ENCODE measurements around the gene PRMT7.

PRMT7 gene

DNA sequence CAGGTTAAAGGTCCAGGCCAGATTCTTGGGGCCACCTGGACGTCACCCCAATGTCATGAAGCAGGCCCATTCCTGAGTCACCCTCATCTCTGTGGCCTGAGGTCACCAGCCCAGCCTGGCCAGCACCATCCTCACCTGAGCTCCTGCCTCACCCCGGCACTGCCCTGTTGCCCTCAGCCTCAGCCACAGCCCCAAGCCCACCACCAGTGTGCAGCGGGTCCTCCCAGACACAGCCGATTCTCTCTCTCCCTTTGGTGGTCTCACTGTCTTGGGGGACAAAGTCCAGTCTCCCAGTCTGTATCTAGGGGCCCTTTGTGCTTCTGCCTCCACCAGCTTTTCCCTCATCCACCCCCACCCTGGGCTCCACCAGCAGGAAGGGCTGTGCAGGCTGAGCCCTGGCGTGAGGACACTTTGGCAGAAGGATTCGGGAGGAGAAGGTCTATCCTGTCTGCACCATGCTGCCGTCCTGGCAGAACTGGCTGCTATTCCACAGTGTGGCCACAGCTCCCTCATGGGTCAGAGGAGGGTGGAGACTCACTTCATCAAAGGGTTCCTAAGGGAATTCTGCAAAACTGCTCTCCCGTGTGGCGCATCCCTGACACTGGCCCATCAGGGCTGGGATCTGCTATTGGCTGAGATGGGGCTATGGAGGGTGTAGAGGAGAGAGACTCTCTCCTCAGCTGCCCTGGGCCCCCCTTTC is 64.3 kb downstream of the PRMT7 start:
- no peaks in the 10 kb centered on the region for H3K27me3 Mint-ChIP-seq
- no peak overlapping the region for H3K27ac Mint-ChIP-seq
- H3K36me3 Mint-ChIP-seq: no peaks in the 10 kb centered on the region
- peaks cover 18% of the 10 kb centered on the region for H3K4me1 Mint-ChIP-seq (ENCODE audit: low read depth)
- no peak overlapping the region for H3K4me3 Mint-ChIP-seq
- H3K9me3 Mint-ChIP-seq (ENCODE audit: low read depth): no peaks in the 10 kb centered on the region

DNA sequence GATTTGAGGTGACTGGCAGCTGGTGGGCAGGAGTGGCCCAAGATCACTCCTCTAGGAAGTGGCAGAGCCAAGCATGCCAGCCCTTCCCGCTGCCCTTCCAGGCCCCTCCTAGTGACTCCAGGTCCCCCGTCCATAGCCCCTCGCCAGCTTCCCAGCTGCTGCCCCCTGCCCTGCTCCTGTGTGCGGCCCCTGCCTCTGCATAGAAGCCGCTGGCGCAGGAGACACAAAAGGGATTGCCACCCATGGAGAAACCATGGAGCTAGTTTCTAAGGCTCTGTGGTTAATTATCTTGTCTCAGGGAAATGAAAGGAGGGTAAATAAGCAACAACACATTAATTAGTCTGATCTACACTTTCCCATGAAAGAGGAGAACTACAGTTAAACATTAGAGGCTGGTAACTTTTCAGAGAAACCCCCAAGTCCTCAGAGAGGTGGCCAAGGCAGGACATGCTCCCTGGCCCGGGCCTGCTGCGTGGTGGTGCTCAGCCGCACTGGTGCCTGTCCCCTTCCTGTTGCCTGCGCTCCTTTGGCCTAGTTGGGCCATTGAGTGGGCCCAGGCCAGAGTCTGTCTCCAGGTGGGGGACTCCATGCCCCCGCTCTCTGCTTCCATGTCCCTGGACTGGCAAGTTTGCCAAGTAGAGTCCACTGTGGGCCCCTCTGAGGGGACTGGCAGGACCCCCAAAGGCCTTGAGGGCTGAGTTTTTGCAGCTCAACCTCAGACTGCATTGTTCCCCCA is 65.2 kb downstream of the PRMT7 start:
- no peaks in the 10 kb centered on the region for H3K36me3 Mint-ChIP-seq
- no peak overlapping the region for H3K4me3 Mint-ChIP-seq
- no peaks in the 10 kb centered on the region for H3K9me3 Mint-ChIP-seq (ENCODE audit: low read depth)
- peaks cover 13% of the 10 kb centered on the region for H3K4me1 Mint-ChIP-seq (ENCODE audit: low read depth)
- no peaks in the 10 kb centered on the region for H3K27me3 Mint-ChIP-seq
- no peak overlapping the region for H3K27ac Mint-ChIP-seq

DNA sequence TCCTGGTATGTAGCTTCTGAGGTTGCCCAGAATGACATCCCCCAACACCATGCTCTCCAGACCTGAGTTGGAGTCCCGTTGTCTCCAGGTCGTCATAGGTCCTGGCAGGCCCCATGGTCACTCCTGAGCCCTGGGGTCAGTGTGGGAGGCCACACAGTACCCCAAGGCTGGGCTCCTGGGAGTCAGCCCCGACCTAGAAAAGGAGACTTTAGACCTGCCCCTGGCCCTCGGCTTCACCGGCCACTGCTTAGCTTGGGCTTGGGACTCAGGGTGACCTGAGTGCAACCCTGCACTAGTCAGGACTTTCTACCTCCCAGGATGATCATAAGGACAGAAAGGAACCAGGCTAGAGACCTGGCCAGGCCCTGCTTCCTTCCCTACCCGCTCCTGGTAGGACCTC is 65.8 kb downstream of the PRMT7 start:
- Mint-ChIP-seq H3K4me3 (no peak overlapping the region), H3K27ac (no peak overlapping the region), H3K36me3 (no peaks in the 10 kb centered on the region), H3K4me1 (ENCODE audit: low read depth) (peaks cover 13% of the 10 kb centered on the region), H3K9me3 (ENCODE audit: low read depth) (no peaks in the 10 kb centered on the region), H3K27me3 (no peaks in the 10 kb centered on the region)

DNA sequence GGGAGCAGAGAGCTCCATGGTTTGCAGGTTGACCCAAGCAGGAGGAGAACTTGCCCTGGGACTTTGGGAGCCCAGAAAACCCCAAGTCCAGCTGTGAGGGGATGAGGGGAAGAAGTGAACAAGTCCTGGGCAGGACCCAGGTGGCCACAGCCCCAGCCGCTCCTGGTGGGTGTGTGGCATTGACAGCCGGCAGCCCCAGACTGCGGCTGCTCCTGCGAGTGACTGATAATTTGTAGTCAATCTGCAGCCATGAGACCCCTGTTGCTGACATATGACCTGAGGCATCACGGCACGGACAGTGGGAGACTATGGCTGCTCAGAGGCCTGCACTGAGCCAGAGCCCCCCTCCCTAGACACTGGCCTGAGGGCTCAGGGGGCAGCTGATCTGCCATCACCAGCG is 66.4 kb downstream of the PRMT7 start:
- Mint-ChIP-seq H3K27ac (no peak overlapping the region), H3K9me3 (ENCODE audit: low read depth) (no peaks in the 10 kb centered on the region), H3K4me3 (no peak overlapping the region), H3K36me3 (no peaks in the 10 kb centered on the region), H3K4me1 (ENCODE audit: low read depth) (peaks cover 13% of the 10 kb centered on the region), H3K27me3 (no peaks in the 10 kb centered on the region)

DNA sequence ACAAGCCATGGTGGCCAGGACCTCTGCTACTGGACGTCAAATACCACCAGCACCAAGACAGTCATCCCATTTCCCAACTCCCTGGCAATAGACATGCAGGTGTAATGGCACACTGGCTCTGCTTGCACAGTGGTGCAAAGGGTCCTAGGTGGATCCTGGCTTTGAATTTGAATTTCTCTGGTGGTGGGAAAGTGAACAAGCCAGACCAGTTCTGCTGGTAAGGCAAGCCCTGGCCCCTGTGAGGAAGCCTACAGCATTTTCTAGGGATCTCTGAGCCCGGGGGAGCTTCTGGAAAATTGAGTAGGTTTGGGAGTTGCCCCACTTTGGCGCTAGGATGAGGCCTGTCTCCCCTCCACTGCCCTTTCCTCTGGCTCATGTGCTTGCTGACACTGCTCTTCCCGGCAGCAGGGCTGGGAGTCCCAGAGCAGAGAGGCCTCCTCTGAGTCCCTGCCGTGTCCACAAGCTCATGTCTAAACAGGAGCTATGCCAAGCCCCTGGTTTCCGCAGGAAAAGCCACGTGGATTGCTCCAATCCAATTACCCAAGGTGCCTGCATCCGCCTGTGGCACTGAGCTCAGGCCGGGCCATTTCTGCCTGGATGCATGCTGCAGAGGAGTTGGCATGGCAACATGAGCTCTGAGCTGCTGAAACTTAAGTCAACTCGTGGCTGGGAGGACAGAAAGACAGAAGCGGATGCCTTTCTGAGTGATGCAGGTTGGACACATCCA is 67.0 kb downstream of the PRMT7 start:
- H3K4me3 Mint-ChIP-seq: no peak overlapping the region
- peaks cover 13% of the 10 kb centered on the region for H3K4me1 Mint-ChIP-seq (ENCODE audit: low read depth)
- no peaks in the 10 kb centered on the region for H3K9me3 Mint-ChIP-seq (ENCODE audit: low read depth)
- no peaks in the 10 kb centered on the region for H3K27me3 Mint-ChIP-seq
- H3K36me3 Mint-ChIP-seq: no peaks in the 10 kb centered on the region
- no peak overlapping the region for H3K27ac Mint-ChIP-seq

DNA sequence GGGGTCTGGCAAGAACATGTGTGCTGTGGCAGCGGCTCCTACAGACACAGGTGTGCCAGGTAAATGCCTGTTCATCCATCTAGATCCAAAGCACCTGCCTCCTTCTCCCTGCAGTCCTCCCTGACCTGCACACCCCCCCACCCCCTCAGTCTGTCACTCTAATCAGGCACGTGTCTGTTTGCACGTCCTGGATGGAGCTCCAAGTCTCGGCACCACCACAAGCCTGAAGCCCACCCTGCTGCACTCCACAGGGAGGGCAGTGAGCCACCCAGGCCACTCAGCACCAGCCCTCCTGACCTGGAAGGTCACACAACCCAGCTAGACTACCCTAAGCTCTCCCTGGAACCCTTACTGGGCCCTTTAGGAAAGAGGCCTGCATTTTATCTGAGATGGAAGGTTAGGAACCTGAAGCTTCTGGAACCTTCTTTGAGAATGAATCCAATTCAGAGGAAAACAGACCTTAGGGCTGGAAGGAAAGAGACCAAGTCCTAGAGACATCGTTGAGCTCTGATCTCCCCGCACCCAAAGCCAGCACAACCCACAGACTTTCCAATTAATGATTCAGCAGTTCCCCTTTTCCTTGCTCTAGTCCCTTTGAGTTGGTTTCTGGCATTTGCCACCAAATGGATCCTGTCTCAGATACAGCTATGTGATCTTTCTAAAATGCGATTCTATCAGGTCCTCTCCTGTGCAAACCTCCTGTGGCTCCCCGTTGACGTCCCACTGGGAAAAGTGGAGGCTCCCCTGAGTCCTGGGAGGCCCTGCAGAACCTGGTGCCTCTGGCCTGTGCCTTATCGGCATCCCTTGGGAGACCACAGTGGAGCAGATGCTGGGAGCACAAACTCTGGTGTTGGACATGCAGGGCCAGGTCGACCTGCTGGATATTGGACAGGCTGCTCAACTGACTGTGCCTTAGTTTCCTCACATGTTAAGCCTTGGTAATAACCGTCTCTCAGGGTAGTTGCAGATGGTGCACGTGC is 67.9 kb downstream of the PRMT7 start:
- Mint-ChIP-seq H3K27me3 (no peaks in the 10 kb centered on the region), H3K4me1 (ENCODE audit: low read depth) (peaks cover 14% of the 10 kb centered on the region), H3K27ac (no peak overlapping the region), H3K4me3 (no peak overlapping the region), H3K36me3 (no peaks in the 10 kb centered on the region), H3K9me3 (ENCODE audit: low read depth) (no peaks in the 10 kb centered on the region)

DNA sequence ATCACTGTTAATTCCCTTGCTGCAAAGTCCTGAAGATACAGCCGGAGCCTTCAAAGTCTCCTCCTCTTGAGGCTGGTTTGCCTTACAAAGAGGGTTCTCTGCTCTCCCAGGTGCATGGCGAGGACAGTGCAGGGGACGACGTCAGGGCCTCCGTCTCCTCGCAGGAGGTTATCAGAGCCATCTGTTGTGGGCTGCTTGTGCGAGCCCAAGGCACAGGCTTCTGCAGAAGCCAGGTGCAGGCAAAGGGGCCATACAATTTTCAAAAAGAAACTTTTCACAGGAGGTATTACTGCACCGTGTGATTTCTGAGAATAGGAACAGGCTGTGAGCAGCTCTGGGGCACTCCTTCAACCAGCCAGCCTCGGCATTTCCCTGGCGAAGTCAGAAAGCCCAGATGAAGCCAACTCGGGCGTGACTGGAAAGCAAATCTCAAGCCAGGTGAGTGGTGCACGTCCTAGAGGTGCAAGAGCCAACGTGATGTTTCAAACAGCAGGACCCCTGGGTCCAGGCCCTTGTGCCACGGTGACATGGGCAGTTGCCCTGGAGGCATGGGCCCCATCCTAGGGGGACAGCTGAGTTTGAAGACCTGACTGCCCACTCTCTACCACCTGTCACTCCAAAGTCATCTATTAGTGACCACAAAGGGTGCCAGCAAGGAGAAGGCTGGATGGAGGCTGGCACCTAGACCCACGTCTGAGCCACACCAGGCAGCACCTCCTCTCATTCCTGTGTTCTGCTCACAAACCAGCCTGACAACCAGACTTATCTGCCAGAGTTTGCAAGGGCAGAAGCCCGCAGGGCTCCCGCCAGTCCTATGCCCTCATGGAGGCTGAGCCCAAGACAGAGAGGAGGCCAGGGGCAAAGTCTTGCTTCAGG is 68.9 kb downstream of the PRMT7 start:
- no peaks in the 10 kb centered on the region for H3K36me3 Mint-ChIP-seq
- no peaks in the 10 kb centered on the region for H3K27me3 Mint-ChIP-seq
- H3K4me3 Mint-ChIP-seq: no peak overlapping the region
- peaks cover 15% of the 10 kb centered on the region for H3K4me1 Mint-ChIP-seq (ENCODE audit: low read depth)
- no peaks in the 10 kb centered on the region for H3K9me3 Mint-ChIP-seq (ENCODE audit: low read depth)
- H3K27ac Mint-ChIP-seq: no peak overlapping the region

DNA sequence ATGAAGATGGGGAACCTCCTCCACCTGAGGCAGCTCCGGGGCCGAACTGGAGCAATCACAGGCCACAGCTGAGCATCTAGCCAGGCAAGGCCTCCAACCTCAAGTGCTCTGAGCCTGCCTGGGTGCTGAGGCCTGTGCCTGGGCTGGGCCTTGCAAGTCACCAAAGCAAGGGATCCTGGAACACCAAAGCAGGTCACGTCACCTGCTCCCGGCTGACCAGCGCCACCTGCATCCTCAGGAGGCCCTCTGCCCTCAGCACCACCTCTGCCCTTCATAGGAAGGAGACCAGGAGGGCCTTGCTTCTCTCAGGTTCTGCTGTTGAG is 69.5 kb downstream of the PRMT7 start:
- H3K27ac Mint-ChIP-seq: no peak overlapping the region
- H3K27me3 Mint-ChIP-seq: no peaks in the 10 kb centered on the region
- no peaks in the 10 kb centered on the region for H3K36me3 Mint-ChIP-seq
- H3K9me3 Mint-ChIP-seq (ENCODE audit: low read depth): no peaks in the 10 kb centered on the region
- H3K4me3 Mint-ChIP-seq: no peak overlapping the region
- peaks cover 15% of the 10 kb centered on the region for H3K4me1 Mint-ChIP-seq (ENCODE audit: low read depth)

DNA sequence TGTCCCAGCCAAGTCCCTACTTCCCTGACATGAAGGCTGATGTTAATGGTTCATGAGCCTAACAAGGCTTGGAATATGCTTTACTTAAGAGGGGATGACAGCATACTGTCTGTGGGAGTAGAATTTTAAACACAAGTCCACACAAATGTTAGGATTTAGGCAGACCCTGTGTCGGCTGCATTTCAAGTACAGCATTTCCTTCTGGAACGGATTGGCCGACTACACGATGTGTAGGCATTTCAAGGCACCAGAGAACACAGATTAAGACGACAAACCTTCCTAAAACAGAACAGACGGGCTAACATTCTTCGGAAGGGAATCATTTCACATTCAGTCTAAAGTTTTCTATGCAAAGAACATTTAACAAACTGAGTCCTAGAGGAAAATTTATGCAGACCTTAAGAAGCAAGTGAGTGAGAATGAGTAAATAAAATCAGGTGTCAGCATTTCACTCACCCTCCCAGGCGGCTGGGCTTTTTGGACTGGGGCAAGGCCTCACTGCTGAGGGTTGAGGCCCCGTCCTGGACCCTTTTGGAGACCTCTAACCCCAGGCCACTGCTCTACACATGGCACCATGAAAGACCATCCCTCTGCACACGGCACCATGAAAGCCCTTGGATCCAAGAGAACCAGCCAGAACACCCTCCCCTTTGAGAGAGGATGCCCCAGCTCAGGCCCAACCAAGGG is 70.0 kb downstream of the PRMT7 start:
- no peak overlapping the region for H3K4me3 Mint-ChIP-seq
- no peak overlapping the region for H3K27ac Mint-ChIP-seq
- H3K9me3 Mint-ChIP-seq (ENCODE audit: low read depth): no peaks in the 10 kb centered on the region
- H3K4me1 Mint-ChIP-seq (ENCODE audit: low read depth): peaks cover 15% of the 10 kb centered on the region
- no peaks in the 10 kb centered on the region for H3K36me3 Mint-ChIP-seq
- H3K27me3 Mint-ChIP-seq: no peaks in the 10 kb centered on the region

DNA sequence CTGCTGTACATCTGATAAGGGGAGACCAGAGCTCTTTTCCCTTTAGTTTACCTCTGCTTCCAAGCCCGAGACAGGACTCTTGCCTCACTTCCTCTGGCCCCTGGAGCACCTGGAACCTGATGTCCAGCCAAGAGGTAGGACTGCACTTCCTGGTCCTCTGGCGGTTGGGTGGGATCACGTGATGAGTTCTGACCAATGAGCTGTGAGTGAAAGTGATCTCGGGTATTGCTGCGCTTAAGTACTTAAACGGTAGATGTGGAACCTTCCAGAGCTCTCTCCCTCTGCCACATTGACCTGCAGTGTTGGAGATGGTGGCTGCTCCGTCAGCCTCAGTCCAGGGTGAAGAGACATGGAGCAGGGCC is 70.5 kb downstream of the PRMT7 start:
- no peak overlapping the region for H3K27ac Mint-ChIP-seq
- peaks cover 15% of the 10 kb centered on the region for H3K4me1 Mint-ChIP-seq (ENCODE audit: low read depth)
- no peaks in the 10 kb centered on the region for H3K36me3 Mint-ChIP-seq
- no peaks in the 10 kb centered on the region for H3K27me3 Mint-ChIP-seq
- H3K4me3 Mint-ChIP-seq: no peak overlapping the region
- H3K9me3 Mint-ChIP-seq (ENCODE audit: low read depth): no peaks in the 10 kb centered on the region

DNA sequence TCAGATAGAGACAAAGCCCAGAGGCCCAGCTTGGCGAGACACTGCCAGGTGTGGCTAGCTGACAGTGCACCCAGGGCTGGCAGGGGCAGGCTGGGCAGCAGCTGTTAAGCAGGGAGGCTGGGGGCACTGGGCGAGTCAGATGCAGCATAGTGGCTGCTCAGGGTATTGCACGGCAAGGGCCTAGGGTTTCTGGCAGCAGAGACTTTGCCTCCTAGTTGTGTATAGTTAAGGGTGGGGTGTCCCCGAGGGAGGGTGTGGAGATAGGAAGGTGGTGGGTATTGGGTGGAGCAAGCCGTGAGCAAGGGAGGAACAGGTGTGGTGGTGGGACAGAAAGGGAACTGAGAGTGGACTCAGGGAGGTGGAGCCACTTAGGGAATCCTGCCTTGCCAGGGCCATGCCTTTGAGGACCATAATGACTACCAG is 71.5 kb downstream of the PRMT7 start:
- Mint-ChIP-seq H3K4me3 (no peak overlapping the region), H3K27ac (no peak overlapping the region), H3K4me1 (ENCODE audit: low read depth) (peaks cover 15% of the 10 kb centered on the region)

DNA sequence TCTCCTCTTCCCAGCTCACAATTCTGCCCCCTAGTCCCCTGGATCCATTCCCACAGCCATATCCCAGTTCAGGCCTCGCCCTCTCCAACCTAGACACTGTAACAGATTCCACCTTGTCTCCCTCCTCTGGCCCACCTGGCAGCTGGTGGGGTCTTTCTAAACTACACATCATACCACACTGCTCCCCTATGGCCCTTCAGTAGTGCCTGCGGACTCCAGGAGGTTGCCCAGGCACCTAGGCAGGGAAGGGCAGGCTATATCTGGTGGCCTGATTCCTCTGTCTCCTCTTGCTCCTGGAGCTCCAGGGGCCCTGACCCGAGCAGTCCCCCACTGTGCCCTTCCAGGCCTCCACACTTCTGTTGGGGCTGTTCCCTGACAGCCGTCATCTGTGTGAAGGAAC is 73.0 kb downstream of the PRMT7 start:
- H3K4me3 Mint-ChIP-seq: no peak overlapping the region
- no peaks in the 10 kb centered on the region for H3K36me3 Mint-ChIP-seq
- H3K27ac Mint-ChIP-seq: no peak overlapping the region
- no peaks in the 10 kb centered on the region for H3K9me3 Mint-ChIP-seq (ENCODE audit: low read depth)
- H3K4me1 Mint-ChIP-seq (ENCODE audit: low read depth): peaks cover 15% of the 10 kb centered on the region
- no peaks in the 10 kb centered on the region for H3K27me3 Mint-ChIP-seq

More for the DNA sequence above, 71.5 kb downstream of the PRMT7 start:
- H3K27me3 Mint-ChIP-seq: no peaks in the 10 kb centered on the region
- no peaks in the 10 kb centered on the region for H3K36me3 Mint-ChIP-seq
- H3K9me3 Mint-ChIP-seq (ENCODE audit: low read depth): no peaks in the 10 kb centered on the region

DNA sequence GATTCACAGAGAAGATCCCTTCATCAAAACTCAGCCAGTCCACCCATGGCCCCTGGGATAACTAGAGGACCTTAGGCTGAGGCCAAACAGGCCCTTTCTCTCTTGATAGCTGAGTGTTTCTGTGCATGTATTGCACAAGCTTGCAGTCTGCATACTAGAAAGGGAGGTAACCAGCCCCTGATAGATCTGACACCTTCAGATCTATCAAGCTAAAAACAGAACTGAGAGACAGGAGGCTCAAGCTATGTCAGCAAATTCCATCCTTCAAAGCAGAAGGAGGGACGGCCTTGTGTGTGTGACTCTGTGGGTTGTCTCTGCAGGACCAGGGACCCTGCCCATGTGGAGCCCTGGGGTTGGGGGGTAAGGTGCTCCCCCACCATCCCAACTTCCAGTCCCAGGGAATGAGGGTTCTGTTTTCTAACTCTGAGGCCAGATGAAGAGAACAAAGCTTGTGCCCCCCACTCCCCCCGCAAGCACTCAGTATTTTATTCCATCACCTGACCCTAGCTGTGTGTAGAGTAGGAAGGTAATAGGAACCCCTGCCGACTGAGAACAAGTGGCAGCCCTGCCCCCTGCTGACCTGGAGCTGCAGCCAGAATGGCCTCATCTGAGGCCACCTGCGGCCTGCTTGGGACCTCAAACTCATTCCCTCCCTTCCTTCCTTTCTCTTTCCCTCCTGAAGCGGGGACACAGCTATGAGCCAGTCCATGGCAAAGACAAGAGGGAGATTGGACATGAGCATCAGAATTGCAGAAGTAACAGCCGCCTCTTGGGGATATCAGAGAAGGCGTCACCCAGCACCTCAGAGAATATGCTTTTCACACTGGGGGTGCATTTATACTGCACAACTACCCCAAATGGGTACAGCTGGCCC is 73.7 kb downstream of the PRMT7 start:
- no peak overlapping the region for H3K4me3 Mint-ChIP-seq
- no peak overlapping the region for H3K27ac Mint-ChIP-seq
- H3K4me1 Mint-ChIP-seq (ENCODE audit: low read depth): peaks cover 10% of the 10 kb centered on the region
- H3K36me3 Mint-ChIP-seq: no peaks in the 10 kb centered on the region
- H3K27me3 Mint-ChIP-seq: no peaks in the 10 kb centered on the region
- no peaks in the 10 kb centered on the region for H3K9me3 Mint-ChIP-seq (ENCODE audit: low read depth)
